HCT116 (cell line): ENCODE results near the gene APOL6. TPM values are rescaled to one million over a fixed set of nuclear protein-coding genes. Genes with fewer than 3 reads are reported as not detected.

Experiments
- ATAC-seq: fragments of 200-7000 bp; cut with Tn5 transposase; 2 replicates; pipeline ENCODE4 v1.9.1; 2020; ENCODE audit warnings: mild to moderate bottlenecking, moderate library complexity
- BruUV-seq: library from RNA; stranded (reverse); fragments of 400-500 nt; replicated peaks from 2 replicates; lab custom pipeline; 2021; lab: Mats Ljungman, UMichigan
- CTCF ChIA-PET: fragments of 300-600 bp; sonication (Branson Sonifier 250); formaldehyde crosslinking; loops from one replicate; lab custom pipeline; 2021; ENCODE audit warnings: antibody characterized with exemption; lab: Charles Lee
- POLR2A ChIA-PET: fragments of 300-600, 350-600 bp; sonication (Branson Sonifier 250); formaldehyde crosslinking; loops from one replicate; lab custom pipeline; 2021; ENCODE audit warnings: antibody characterized with exemption; lab: Charles Lee
- RAD21 ChIA-PET, 2 experiments: fragments of 300-600 bp; sonication (Branson Sonifier 250); formaldehyde crosslinking; loops; one replicate each; lab custom pipeline; 2023; ENCODE audit warnings: low total read pairs in 2 of 2; ENCODE audit not compliant: uncharacterized antibody in 2 of 2, unreplicated experiment in 2 of 2, low non-redundant PET in 1 of 2; lab: Charles Lee
- DNase-seq: peaks from one replicate; pipeline ENCODE4 v3.0.0-alpha.2; 2010; ENCODE audit warnings: low read depth, low spot score
- H2AFZ ChIP-seq: fragments of 200-600 bp; shearing (Covaris generic), sonication (generic); 2 replicates; pipeline ENCODE4 v1.6.1; 2017; ENCODE audit warnings: low read depth, mixed run types, mixed read lengths, antibody characterized with exemption, low read length; ENCODE audit not compliant: poor library complexity, severe bottlenecking
- H3K27ac ChIP-seq: 2 replicates; pipeline ENCODE4 v1.5.1; 2012; ENCODE audit warnings: low read depth, low read length
- H3K27me3 ChIP-seq: fragments of 200-600 bp; sonication (generic); 2 replicates; pipeline ENCODE4 v1.6.1; 2016; ENCODE audit warnings: mixed run types, low read length, mixed read lengths; ENCODE audit not compliant: insufficient read depth
- H3K36me3 ChIP-seq, 2 experiments: fragments of 200-500 bp in 1 of 2; fragments of 200-600 bp in 1 of 2; sonication (Bioruptor generic) in 1 of 2; sonication (generic) in 1 of 2; 2 replicates each; pipeline versions ENCODE4 v1.5.1 to v1.6.1; 2014 to 2016; ENCODE audit warnings: low read length in 2 of 2, inconsistent platforms in 1 of 2, mixed read lengths in 1 of 2, mixed run types in 1 of 2; ENCODE audit not compliant: insufficient read depth in 2 of 2, control insufficient read depth in 1 of 2
- H3K4me1 ChIP-seq, 2 experiments: fragments of 200-600 bp in 1 of 2; sonication (generic) in 1 of 2; 2 replicates each; pipeline versions ENCODE4 v1.5.1 to v1.6.1; 2012 to 2017; ENCODE audit warnings: low read length in 2 of 2, inconsistent platforms in 1 of 2, mild to moderate bottlenecking in 1 of 2, mixed read lengths in 1 of 2, mixed run types in 1 of 2, moderate library complexity in 1 of 2; ENCODE audit not compliant: insufficient read depth in 2 of 2, control insufficient read depth in 1 of 2
- H3K4me2 ChIP-seq: fragments of 200-600 bp; sonication (generic); 2 replicates; pipeline ENCODE4 v1.6.1; 2017; ENCODE audit warnings: mixed run types, low read length, mixed read lengths
- H3K4me3 ChIP-seq, 2 experiments: fragments of 200-600 bp in 1 of 2; sonication (generic) in 1 of 2; replicated peaks in 1 of 2; 2 replicates each; pipeline ENCODE4 v1.5.1; 2011 to 2016; ENCODE audit warnings: low read length in 2 of 2, control low read depth in 1 of 2, low read depth in 1 of 2, mild to moderate bottlenecking in 1 of 2, mixed read lengths in 1 of 2, mixed run types in 1 of 2
- H3K79me2 ChIP-seq: fragments of 200-600 bp; sonication (generic); 2 replicates; pipeline ENCODE4 v1.6.1; 2017; ENCODE audit warnings: mild to moderate bottlenecking, mixed run types, low read length, moderate library complexity, mixed read lengths; ENCODE audit not compliant: insufficient read depth
- H3K9ac ChIP-seq: fragments of 200-600 bp; sonication (generic); 2 replicates; pipeline ENCODE4 v1.6.1; 2016; ENCODE audit warnings: low read length, mixed read lengths
- H3K9me2 ChIP-seq: fragments of 200-600 bp; sonication (generic), shearing (Covaris generic); 2 replicates; pipeline ENCODE4 v1.6.1; 2017; ENCODE audit warnings: mixed run types, mild to moderate bottlenecking, moderate library complexity; ENCODE audit not compliant: insufficient read depth
- H3K9me3 ChIP-seq, 2 experiments: fragments of 200-500 bp in 1 of 2; fragments of 200-600 bp in 1 of 2; sonication (Bioruptor generic) in 1 of 2; sonication (generic) in 1 of 2; 2 replicates each; pipeline ENCODE4 v1.6.1; 2014 to 2017; ENCODE audit warnings: low read length in 2 of 2, mixed read lengths in 2 of 2, inconsistent platforms in 1 of 2, low read depth in 1 of 2, mild to moderate bottlenecking in 1 of 2, mixed run types in 1 of 2, moderate library complexity in 1 of 2; ENCODE audit not compliant: control insufficient read depth in 1 of 2, insufficient read depth in 1 of 2
- H4K20me1 ChIP-seq: fragments of 200-600 bp; sonication (generic), shearing (Covaris generic); 2 replicates; pipeline ENCODE4 v1.6.1; 2017; ENCODE audit warnings: mixed run types, mild to moderate bottlenecking, moderate library complexity; ENCODE audit not compliant: insufficient read depth
- CBX3 ChIP-seq: IDR thresholded peaks from 2 replicates; pipeline ENCODE4 v1.6.1; 2012; ENCODE audit warnings: low read depth
- EGR1 ChIP-seq: IDR thresholded peaks from 2 replicates; pipeline ENCODE4 v1.6.1; 2012; ENCODE audit warnings: low read depth
- FOSL1 ChIP-seq: IDR thresholded peaks from 2 replicates; pipeline ENCODE4 v1.6.1; 2012; ENCODE audit warnings: low read depth
- JUND ChIP-seq: IDR thresholded peaks from 2 replicates; pipeline ENCODE4 v1.6.1; 2012
- MAX ChIP-seq: IDR thresholded peaks from 2 replicates; pipeline ENCODE4 v1.6.1; 2012
- POLR2A ChIP-seq: IDR thresholded peaks from 2 replicates; pipeline ENCODE4 v1.7.0; 2011; ENCODE audit warnings: borderline replicate concordance; ENCODE audit not compliant: insufficient read depth, insufficient read length; ENCODE audit errors: extremely low read depth
- POLR2AphosphoS5 ChIP-seq: IDR thresholded peaks from 2 replicates; pipeline ENCODE4 v1.6.1; 2011; ENCODE audit warnings: mild to moderate bottlenecking, low read depth, low read length, moderate library complexity
- RAD21 ChIP-seq: IDR thresholded peaks from 2 replicates; pipeline ENCODE4 v1.6.1; 2012; ENCODE audit warnings: low read depth, mild to moderate bottlenecking
- SIN3A ChIP-seq: IDR thresholded peaks from 2 replicates; pipeline ENCODE4 v1.6.1; 2012; ENCODE audit warnings: low read depth
- SP1 ChIP-seq: IDR thresholded peaks from 2 replicates; pipeline ENCODE4 v1.6.1; 2012; ENCODE audit warnings: low read depth
- SRF ChIP-seq: IDR thresholded peaks from 2 replicates; pipeline ENCODE4 v1.6.1; 2012; ENCODE audit warnings: low read depth
- ZBTB33 ChIP-seq: IDR thresholded peaks from 2 replicates; pipeline ENCODE4 v1.6.1; 2011; ENCODE audit warnings: mild to moderate bottlenecking, low read length, moderate library complexity; ENCODE audit not compliant: insufficient replicate concordance; ENCODE audit errors: extremely low read depth
- ZFX ChIP-seq: fragments of 450-650 bp; IDR thresholded peaks from 2 replicates; pipeline ENCODE4 v1.6.1; 2017
- intact Hi-C: fragments of 100-400 bp; cut with micrococcal nuclease; formaldehyde crosslinking; loops from 2 replicates; pipeline ENCODE4 v1.10.0; 2022
- total RNA-seq: library from RNA; stranded (reverse); gene quantifications from one replicate; pipeline ENCODE4 v1.2.1, GENCODE V29; 2021; ENCODE audit not compliant: unreplicated experiment

Gene APOL6
- total RNA-seq, 1 experiment from 2014 or later: 0.84 TPM

- no peak overlapping the region for H2AFZ ChIP-seq
- H3K9me2 ChIP-seq: no peaks in the 10 kb centered on the region
- peaks cover 41 to 63% of the 10 kb centered on the region in 2 experiments for H3K4me1 ChIP-seq
- TSS peak; percentile 84 for BruUV-seq
- CTCF ChIA-PET: interaction anchor here (0.9 to 3.2 kb wide), 7 partner anchors 286 to 540 kb away, joined by 3 to 19 read pairs (median 3); no protein-coding TSS in a partner anchor
- DNase-seq (peak; percentile 87), ATAC-seq (peak; percentile 58)
- peaks cover 0 to 4% of the 10 kb centered on the region in 2 experiments; a peak in 1 of 4 replicates for H3K9me3 ChIP-seq
- no peaks in the 10 kb centered on the region for H3K79me2 ChIP-seq
- no peaks in the 10 kb centered on the region for H3K36me3 ChIP-seq
- RAD21 ChIA-PET: interaction anchor here (0.8 to 1.6 kb wide), 2 partner anchors 206 to 495 kb away, joined by 3 read pairs; no protein-coding TSS in a partner anchor
- peak overlapping the region; percentile 91 for H3K27ac ChIP-seq
- H3K27me3 ChIP-seq: no peaks in the 10 kb centered on the region
- POLR2A ChIA-PET: interaction anchor here (1.2 to 2.7 kb wide), 3 partner anchors 206 to 399 kb away, joined by 3 to 9 read pairs (median 8); partner anchors contain the start of gene RBFOX2
- no peaks in the 10 kb centered on the region for H4K20me1 ChIP-seq
- TF ChIP-seq MAX (peak; percentile 59), FOSL1 (peak; percentile 96), SRF (no peak), JUND (peak; percentile 94), SIN3A (peak; percentile 58; the same call in 1 of the 2 replicates), CBX3 (peak; percentile 60; the same call in 1 of the 2 replicates), RAD21 (0 out of 2 replicates have a peak, but pooled peaks have one; percentile 12), POLR2A (no peak), ZFX (no peak), ZBTB33 (no peak), SP1 (peak; percentile 90), POLR2AphosphoS5 (peak; percentile 55), EGR1 (no peak)
- H3K4me3 ChIP-seq: peak overlapping the region; percentile 11 to 37; a peak in 3 of 4 replicates
- peak overlapping the region; percentile 77 for H3K4me2 ChIP-seq
- intact Hi-C loops: loop anchor here (2.0 kb wide), 1 partner anchor 437 kb away; no protein-coding TSS in a partner anchor
- peak overlapping the region; percentile 58 for H3K9ac ChIP-seq
Measured at GRCh38 chr22:35629406-35630216, 18.6 kb upstream of the APOL6 start.
